ENCODE measurements around the gene CHST9. TPM values are rescaled to one million over a fixed set of nuclear protein-coding genes. Genes with fewer than 3 reads are reported as not detected.

Gene CHST9
- total and polyA plus RNA-seq, 10 of the 15 experiments (the other 5 are each of a cell fraction or from before 2014, with no cell fraction given) = 0.34 TPM; not detected in 9

DNA sequence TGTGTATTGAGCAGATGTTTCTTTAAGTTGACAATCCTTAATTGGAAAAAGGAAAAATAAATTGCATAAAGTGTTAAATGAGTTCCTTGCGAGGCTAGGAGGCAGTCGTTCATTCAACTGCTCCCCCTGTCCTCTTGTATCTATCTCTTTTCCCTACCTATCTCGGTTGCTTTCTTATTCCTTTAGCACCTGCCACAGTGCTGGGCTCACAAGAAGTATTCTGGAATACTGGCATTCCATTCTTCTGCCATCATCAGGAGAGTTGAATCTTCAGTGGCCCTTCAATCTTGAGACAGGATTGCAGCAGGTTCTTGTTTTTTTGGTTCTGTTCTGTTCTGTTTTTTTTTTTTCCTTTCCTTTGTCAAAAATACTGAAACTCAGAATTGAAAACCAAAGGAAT lies 176.5 kb downstream of the CHST9 start:
- TF ChIP-seq RBBP5 (conservative IDR thresholded peaks at IDR 0.05) (no peak), TBL1XR1 (IDR thresholded peaks at IDR 0.05; ENCODE audit: low read depth, low read length) (no peak), RELB (IDR thresholded peaks at IDR 0.05; ENCODE audit: low read depth) (no peak), YY1 (IDR thresholded peaks at IDR 0.05; ENCODE audit: low read depth, low read length) (no peak), HCFC1 (IDR thresholded peaks at IDR 0.05; ENCODE audit: low read length) (no peak), TARDBP (IDR thresholded peaks at IDR 0.05; ENCODE audit: borderline replicate concordance) (no peak), ESRRA (IDR thresholded peaks at IDR 0.05; ENCODE audit: low read length) (no peak), SREBF2 (IDR thresholded peaks at IDR 0.05; ENCODE audit: low read length) (no peak), ZNF274 (IDR thresholded peaks at IDR 0.05; ENCODE audit: insufficient read depth, insufficient read length) (no peak)
- intact Hi-C loops (cut with micrococcal nuclease; ENCODE audit: unreplicated experiment) = loop anchor here (10.0 kb wide), 2 partner anchors 384 to 704 kb away; no protein-coding TSS in a partner anchor
- H3K36me3 ChIP-seq (ENCODE audit: control insufficient read depth in 2 of 2, insufficient read depth in 2 of 2, low read length in 1 of 2) = no peaks in the 10 kb centered on the region
- RAD21 ChIA-PET (ENCODE audit: unreplicated experiment) = no interaction called here
- CTCF ChIA-PET = no interaction called here
- SMC1A ChIA-PET (ENCODE audit: uncharacterized antibody, unreplicated experiment) = no interaction called here
- no peak overlapping the region for H3K4me3 ChIP-seq
- FAIRE-seq (no peak), ATAC-seq (no peak), DNase-seq (ENCODE audit: low read depth, low spot score) (no peak)
- no peak overlapping the region for H2AFZ ChIP-seq (ENCODE audit: control insufficient read depth, low read depth, low read length)
- in situ Hi-C loops (cut with MboI) = loop anchor here (5.0 kb wide), 2 partner anchors 206 to 589 kb away; no protein-coding TSS in a partner anchor
- no peaks in the 10 kb centered on the region for H3K4me1 ChIP-seq (ENCODE audit: control insufficient read depth, insufficient read depth, low read length)
- 0 out of 4 replicates have a peak, but pooled peaks cover 0 to 2% of the 10 kb centered on the region in 2 experiments for H3K27me3 ChIP-seq (replicated peaks in 1 of 2; ENCODE audit: control insufficient read depth in 2 of 2, insufficient read depth in 2 of 2, low read length in 1 of 2)
- H4K20me1 ChIP-seq (ENCODE audit: control insufficient read depth, insufficient read depth) = no peaks in the 10 kb centered on the region
- BruUV-seq (replicated peaks) = no TSS peak
- H3K9me3 ChIP-seq (replicated peaks; ENCODE audit: control insufficient read depth, insufficient read depth, low read length) = no peaks in the 10 kb centered on the region
- no peak overlapping the region for H3K27ac ChIP-seq (ENCODE audit: control insufficient read depth, insufficient read depth)
- no peaks in the 10 kb centered on the region for H3K79me2 ChIP-seq (ENCODE audit: control insufficient read depth, insufficient read depth, low read length)
- 30% methylated on average over 3 of the region's 3 CpGs for WGBS (ENCODE audit: insufficient coverage, insufficient replicate concordance, low lambda C conversion rate, missing lambda C conversion rate)
- POLR2A ChIA-PET = no interaction called here
- no peak overlapping the region for H3K4me2 ChIP-seq (ENCODE audit: control insufficient read depth, insufficient read depth)
- H3K9ac ChIP-seq (ENCODE audit: control insufficient read depth, insufficient read depth, low read length) = no peak overlapping the region

Measured in GM12878 (cell line).